ENCODE data around the gene MYO1A.
"Not testable (repeated sequence)": the region's sequence is repeated elsewhere in the genome, so short reads cannot be mapped to it uniquely, and the experiment has no call there.

The MYO1A gene

DNA sequence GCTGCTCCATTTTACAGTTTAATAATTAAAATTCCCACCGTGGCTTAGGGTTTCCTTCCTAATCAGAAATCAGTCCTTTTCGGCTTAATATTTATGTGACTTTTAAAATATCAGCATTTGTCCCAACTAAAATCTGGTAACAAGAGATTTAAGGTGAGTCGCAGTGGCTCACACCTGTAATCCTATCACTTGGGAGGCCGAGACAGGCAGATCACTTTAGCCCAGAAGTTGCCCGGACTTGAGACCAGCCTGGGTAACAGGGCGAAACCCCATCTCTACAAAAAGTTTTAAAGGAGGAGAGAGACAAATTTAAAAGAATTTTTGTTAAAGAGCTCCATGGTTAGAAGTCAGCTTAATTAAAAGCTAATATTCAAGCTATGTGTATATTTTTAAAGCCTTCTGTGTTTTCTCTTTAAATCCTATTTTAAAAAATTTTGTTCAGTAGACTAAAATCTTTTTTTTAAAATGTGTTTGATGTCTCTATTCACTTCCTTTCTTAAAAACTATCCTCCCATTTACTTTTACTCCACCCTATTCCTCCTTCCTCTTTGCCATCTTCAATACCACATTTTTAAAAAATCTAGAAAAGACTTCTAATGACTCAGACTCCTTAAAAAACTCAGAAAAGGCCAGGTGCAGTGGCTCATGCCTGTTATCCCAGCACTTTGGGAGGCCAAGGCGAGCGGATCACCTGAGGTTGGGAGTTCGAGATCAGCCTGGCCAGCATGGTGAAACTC lies 29.8 kb downstream of the MYO1A start:
- no peak for DNase-seq (ENCODE audit: extremely low read depth in 1 of 2, low read depth in 1 of 2)

DNA sequence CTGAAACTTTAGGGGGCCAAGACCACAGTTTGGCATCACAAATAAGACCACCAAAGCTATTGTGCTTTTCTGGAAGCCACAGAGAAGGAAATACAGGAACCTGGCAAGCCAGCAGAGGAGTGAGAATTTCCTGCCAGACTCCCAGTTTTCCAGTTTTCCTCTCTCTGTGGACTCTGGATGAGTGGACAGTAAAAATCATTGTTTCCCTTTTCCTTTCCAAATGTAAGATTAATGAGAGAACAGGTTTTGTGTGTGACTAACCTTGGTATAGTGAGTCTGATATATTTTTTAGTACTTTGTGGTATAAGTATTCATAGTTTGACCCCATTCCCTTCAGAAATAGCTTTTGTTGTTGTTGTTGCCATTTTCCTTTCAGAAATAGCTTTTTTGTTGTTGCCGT lies 31.0 kb downstream of the MYO1A start:
- no peak for DNase-seq (ENCODE audit: extremely low read depth in 1 of 2, low read depth in 1 of 2)

DNA sequence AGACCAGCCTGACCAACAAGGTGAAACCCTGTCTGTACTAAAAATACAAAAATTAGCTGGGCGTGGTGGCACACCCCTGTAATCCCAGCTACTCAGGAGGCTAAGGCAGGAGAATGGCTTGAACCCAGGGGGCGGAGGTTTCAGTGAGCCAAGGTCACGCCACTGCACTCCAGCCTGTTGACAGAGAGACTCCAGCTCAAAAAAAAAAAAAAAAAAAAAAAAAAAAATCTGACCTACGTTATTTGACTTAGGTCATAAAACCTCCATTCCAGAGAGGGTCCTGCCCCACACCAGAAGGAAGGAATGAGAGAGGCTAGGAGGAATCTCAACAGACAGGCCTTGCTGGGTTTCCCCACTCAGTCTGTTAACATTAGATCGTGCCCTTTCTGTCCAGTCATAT lies 31.6 kb downstream of the MYO1A start:
- not testable (repeated sequence) for DNase-seq (ENCODE audit: extremely low read depth in 1 of 2, low read depth in 1 of 2)

DNA sequence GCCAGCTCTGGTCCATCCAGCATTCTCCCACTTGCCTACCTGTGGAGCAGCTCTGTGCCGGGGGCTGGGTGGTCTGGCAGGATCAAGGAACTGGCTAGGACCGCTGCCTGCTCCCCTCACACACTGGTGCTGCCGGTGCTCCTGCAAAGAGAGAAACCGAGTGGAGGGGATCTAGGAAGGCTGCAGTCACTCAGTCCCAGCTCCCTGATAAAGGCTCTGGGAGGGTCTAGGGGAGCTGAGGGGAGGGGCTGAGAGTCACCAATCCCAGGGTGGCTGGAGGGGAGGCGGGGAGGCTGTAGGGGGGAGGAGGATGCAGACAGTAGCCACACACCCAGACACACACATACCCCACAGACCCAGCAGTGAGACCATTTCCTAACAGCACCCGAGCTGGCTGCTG lies 33.6 kb downstream of the MYO1A start, which contains the start of gene TAC3:
TSS of gene TAC3 (minus strand) at position 182 of the 400 bp plus-strand sequence. CDS start 732 bp downstream, outside the sequence.
- no peak for DNase-seq (ENCODE audit: extremely low read depth in 1 of 2, low read depth in 1 of 2)

DNA sequence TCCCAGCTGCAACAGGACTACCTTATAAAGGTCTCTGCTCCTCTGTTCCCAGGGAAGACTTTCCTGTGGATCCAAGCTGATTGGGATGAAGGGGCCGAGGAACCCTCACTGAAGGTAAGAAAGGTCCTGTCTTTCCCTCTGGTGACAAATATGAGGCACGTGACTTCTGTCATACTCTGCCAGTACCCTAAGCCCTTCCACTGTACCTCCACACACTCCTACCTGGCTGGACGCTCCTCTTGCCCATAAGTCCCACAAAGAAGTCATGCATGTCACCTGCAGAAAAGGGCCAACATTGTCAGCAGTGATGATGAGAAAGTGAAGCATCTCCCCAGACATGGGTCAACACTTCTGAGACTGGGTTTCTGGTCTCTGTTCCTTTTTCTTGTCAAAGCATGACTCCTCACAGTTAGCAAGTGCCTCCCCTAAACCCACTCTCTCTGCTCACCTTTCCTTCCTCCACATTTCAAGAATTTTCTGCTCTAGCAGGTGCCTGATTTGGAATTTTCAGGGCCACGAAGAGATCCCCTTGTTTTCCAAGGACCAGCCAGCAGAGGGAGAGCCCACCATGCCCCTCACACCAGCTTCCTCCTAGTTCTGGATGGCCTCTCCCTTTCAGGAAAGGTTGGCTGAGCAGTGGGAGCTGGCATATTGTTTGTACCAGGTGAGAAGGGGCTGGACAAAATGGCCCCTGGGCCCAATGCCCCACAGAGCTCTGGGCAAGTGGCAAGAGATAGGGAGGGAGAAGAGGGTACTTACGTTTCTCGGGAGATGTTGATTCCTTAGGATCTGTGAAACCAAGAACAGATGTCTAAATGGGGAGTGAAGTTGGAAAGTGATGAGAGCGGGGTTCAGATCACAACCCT lies 37.1 kb downstream of the MYO1A start:
- no peak for DNase-seq (ENCODE audit: extremely low read depth in 1 of 2, low read depth in 1 of 2)

DNA sequence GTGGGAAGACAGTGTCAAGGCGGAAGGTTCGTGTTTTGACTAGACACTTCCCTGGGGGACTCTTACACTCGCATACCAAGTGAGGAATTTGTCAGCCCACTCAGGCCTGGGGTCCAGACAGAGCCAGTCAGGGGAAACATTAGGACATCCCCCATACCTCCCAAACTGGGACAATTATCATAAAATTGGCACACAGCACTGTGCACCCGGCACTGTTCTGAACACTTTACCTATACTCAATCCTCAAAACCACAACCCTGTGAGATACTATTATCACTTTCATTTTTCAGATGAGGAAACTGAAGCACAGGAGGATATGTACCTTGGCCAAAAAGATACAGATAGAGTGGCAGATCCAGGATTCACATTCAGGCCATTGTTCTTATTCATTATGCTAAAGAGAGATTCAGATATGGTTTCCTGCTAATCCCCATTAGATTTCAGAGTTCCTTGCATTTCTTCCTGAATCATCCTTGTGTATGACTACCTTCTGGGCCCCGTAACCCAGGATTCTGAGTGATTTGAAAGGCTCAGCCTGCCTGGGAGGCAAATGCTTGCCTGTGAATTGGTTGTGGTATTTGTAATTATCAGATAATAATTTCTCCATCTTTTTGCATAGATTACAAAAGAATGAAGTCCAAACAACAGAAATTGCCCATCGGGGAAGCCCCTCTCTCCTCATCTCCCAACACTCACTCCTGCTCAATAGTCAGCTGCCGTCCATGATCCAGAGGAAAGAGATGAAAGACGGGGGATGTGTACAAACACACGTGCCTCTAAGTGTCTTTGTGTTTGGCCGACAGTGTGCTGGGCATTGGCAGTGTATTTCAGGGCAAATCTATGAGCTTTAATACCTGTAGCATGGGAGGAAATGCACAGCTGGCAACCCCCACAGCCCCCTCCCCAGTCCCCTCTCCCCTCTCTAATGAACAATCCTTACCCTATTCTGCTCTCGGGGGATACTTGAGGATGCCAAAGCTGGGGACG lies 38.2 kb downstream of the MYO1A start:
- DNase-seq (ENCODE audit: extremely low read depth in 1 of 2, low read depth in 1 of 2) = no peak

DNA sequence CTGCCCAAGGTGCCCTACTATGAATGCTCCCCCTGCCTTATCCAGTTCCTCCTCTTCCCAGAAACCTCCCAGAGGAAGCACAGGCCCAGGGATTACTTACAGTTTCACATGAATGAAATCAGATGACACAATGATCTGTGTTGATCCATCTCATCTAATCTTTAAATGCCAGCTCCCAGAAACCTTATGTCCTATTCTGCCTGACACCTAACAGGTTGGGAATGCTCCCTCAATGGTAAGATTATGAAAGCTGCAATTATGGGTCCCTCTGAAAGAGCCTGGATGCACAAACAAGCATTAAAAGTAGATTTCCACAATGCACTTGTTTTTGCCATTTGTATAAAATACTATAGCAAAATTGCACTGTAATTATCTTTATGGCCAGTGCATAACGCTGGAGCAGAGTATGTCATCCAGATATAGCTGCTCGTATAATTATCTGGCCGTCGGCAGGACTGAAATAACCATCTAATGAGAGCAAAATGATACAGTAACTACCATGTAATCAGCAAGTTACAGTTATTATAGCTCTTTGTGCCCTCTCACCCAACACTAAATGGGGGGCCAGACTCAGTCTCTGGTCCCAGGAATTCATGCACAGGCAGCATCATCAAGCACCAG lies 39.2 kb downstream of the MYO1A start:
- DNase-seq (ENCODE audit: extremely low read depth in 1 of 2, low read depth in 1 of 2) = no peak

DNA sequence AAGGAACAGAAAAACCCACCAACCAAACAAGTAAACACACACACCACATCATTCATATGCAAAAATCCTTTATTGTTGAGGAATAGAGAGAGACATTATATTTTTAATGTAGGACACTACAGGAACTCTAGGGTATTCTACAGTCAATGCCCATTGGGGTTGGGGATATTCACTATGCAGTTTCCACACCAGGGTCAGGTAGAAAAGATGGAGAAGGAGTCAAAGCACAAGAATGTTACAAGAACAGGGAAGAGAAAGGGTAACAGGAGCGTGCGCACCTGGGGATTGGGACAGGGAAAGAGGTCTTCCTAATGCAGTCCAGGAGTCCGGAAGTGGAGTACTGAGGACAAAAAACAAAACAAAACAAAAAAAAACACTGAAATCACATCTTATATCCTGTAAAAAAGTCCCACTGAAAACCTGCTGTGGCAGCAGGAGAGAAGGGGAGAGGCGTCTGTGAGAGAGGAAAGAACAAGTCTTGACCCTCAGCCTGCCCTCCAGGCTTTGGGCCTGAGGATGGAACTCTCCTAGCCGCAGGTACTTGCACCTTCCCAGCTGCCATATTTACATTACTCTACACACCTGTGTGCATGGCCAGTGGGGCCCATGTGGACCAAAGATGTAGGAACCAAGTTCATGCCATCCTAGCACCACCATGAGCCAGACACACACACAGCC lies 39.8 kb downstream of the MYO1A start:
- DNase-seq (ENCODE audit: extremely low read depth in 1 of 2, low read depth in 1 of 2) = no peak

DNA sequence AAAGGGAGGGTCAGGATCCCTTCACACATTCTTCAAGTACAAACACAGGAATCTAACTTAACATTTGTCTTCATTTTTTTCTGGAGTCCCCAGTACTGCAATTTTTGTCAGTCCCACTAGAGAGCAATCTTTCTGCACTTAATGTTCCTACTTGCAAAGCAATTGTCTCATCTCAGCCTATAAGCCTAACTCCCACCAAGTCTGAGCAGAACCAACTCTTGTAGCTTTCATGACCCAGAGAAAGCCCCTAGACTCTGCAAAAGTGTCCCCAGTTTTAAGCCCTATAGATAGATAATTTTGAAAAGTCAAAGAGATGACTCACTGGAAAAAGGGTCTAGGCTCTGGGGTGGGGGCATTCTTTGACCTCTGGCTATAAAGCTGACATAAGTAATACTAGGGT lies 41.8 kb downstream of the MYO1A start:
- no peak for DNase-seq (ENCODE audit: extremely low read depth in 1 of 2, low read depth in 1 of 2)

DNA sequence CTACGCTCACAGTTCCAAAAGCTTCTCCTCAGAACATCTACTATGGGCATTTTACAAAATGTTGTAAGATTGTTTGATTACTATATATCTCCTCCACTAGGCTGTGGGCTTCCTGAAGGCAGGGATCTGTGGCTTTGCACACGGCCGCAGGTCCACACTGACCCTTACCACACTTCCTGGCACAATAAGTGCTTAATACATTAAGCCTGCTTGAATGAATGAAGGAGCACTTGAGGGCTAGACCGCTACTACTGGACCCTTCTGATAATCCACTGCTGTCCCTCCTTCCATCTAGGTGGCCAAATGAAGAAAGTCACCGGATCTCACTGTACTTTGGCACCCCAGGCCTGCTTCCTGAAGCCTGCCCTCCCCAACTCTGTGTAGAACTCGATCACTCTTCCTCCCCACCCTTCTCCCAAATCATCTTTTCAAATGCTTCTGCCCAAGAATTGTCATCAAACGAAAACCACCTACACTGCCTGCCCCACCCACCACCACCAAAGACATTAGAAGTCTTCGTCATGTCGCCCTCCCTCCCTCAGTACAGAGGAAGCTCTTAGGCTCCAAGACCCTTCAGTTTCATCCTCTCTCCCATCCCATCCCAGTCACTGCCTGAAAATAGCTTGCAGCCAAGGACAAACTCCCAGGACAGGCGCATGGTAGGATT lies 43.0 kb downstream of the MYO1A start:
- peak in 1 of 2 donors; percentile 20 for DNase-seq (ENCODE audit: extremely low read depth in 1 of 2, low read depth in 1 of 2)

DNA sequence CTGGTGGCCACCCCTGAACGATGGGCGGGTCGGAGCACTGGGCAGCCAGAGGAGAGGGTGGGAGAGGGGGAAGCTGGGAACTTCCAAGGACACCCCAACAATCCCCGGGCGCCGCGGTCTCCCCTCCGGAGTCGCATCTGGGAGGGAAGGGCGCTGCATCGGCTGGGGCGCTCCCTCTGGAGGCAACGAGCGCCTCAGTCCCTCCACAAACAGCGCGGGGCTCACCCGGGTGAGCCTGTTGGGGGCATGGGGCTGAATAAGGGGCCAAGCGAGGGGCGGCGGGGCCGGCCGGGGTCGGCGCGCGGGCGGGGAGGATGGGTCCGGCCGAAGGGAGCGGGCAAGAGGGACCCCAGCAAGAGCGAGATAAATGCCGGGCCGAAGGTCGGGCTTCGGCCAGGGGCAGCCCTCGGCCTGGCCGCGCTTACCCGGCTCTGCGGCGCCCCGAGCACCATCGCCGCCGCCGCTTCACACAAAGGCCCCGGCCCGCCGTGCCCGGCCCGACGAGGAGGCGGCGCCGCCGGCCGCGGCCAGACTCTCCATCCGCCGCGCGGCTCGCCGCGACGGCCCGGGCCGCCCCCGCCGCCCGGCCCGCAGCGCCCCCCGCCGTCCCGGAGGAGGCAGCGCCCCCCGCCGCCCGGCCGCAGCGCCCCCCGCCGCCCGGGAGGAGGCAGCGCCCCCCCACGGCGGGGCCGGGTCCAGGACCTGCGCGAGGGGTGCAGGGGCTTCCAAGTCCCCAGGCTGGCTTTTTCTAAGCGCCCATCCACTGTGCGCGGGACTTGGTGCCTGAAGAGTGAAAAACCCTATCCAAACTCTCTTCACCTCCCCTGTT lies 43.7 kb downstream of the MYO1A start, which contains the start of gene ZBTB39:
TSS of gene ZBTB39 (minus strand) at position 567 of the 829 bp plus-strand sequence. CDS start 1,629 bp downstream, outside the sequence.
- DNase-seq (ENCODE audit: extremely low read depth in 1 of 2, low read depth in 1 of 2) = peak; percentile 37 to 47

DNA sequence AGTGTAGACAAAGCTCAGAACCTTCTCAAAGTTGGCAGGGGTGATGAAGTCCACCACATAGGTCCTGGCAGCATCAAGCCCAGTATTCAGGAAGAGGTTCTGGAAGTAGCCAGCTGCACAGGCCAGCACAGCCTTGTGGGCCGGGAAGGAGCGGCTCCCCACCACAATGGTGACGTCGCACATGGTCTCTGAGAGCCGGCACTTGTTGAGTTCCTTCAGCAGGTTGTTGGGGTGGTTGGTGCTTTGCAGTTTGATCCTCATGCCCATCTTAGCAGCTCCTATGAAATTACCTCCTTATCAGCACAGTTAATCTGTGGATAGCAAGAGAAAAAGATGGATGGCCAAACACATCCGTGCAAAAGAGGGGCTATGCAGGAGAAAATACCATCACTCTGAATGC lies 45.3 kb downstream of the MYO1A start:
- DNase-seq (ENCODE audit: extremely low read depth in 1 of 2, low read depth in 1 of 2) = no peak

DNA sequence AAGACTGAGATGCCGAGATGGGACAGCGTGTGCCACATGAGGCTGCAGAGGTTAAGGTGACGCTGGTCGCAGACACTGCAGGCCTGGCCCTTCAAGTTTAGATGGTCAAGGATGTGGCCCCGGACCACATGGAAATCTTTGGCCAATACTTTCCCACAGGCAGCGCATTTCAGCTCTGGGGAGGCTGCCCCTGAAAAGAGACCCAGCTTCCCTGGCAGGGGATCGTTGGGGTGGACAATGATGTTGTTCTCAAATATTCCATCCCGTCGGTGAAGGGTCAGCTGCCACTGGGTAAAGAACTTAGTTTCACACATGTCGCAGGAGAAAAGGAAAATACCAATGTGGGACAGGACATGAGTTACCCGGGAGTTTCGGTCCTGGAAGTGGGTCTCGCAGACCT lies 46.5 kb downstream of the MYO1A start:
- DNase-seq (ENCODE audit: extremely low read depth in 1 of 2, low read depth in 1 of 2) = no peak

DNA sequence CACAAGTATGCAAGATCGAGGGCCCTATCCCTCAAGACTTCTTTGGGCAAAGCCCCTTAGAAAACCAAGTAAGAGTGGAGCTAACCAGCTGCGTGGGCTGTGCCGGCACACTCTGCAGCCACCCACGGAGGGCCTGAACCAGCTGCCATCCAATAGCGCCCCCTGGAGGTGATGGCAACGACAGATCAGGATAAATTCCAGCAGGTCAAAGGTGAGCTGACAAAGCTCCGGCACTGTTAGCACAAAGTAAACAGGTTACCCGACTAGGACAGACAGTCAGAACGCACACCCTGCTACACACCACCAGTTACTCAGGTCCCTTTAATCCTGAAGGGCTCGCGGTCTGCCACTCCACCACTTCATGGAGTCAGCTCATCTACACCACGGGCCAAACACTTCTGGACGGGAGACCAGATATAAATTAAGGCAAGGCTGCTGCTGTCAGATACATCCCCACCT lies 48.5 kb downstream of the MYO1A start:
- peak; percentile 33 to 43 for DNase-seq (ENCODE audit: extremely low read depth in 1 of 2, low read depth in 1 of 2)

DNA sequence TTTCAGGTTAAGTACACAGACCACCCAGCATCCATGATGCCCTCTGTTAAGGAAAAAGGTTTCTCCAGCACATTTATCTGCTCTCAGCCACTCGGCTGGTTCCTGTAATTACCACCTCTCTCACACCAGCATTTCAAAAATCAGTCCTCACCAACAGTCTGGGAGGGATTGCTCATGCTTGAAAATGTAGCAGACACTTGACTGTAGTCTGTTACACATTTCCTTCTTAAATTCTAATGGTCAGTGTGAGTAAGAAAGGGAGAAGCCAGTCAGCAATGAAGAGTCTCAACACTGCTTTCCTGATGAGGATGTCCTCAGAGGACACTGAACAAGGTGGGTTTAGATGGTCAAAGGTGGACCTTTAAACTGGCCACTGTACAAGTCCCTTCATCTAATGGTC lies 49.5 kb downstream of the MYO1A start:
- no peak for DNase-seq (ENCODE audit: extremely low read depth in 1 of 2, low read depth in 1 of 2)

DNA sequence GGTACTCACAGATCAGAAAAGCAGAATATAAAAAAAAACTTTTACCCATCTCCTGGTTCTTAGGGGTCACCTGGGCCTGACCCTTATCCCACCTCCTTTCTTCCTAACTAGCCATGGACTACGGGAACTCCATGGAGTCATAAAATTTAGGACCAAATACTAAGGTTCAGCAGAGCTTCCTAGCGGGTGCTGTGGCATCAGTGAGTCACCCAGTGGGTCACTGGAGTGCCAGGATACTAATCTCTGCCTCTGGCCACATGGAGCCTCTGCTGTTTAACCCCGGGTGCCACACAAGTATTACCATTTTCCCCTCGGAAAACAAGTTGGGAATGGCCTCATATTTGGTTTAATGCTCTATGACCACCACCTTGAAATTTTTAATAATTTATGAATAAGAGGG lies 50.5 kb downstream of the MYO1A start:
- DNase-seq (ENCODE audit: extremely low read depth in 1 of 2, low read depth in 1 of 2) = no peak

DNA sequence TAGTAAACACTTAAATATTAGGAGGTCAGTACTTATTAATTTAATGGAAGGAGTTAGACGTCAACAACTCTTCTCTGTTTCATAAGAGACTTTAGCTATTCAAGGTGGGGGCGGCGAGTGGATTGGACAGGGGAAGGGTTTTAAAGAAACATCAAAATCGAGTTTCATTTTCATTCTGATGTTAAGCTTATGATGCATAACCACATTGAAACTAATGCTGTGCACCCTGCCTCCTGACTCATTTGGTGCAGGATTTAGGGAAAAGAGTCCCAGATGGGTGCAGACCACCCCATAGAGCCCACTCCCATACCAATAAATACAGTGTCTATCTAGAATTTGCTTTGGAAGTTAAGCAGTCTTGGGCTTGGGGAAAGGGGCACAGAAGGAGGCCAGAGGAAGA lies 50.9 kb downstream of the MYO1A start:
- peak; percentile 29 to 50 for DNase-seq (ENCODE audit: extremely low read depth in 1 of 2, low read depth in 1 of 2)

DNA sequence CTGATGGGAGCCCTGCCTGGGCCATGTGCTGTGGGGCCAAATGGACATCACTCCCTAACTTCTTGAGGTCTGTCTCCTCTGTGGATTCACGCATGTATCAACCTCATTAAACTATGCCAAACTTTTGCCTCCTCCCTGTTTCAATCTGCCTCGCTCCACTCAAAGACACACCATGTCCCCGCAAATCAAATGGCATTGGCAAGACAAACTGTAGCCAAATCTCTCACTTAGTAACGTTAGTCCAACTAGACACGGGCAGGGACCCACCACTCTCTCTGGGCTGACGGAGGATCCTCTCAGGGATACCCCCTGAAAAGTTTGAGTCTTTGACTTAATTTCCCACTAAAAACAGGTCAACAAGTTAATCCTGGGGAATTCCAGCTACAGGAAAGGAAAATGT lies 51.6 kb downstream of the MYO1A start:
- DNase-seq (ENCODE audit: extremely low read depth in 1 of 2, low read depth in 1 of 2) = no peak
